ENCODE data around the gene CCDC179.

GRCh38 chr11:22900764-22901486 is 40.7 kb upstream of the CCDC179 start:
- TF ChIP-seq POLR2A (IDR thresholded peaks at IDR 0.05) (no peak), POLR2AphosphoS5 (IDR thresholded peaks at IDR 0.05) (no peak), CTCF (IDR thresholded peaks at IDR 0.05) (no peak)
